ENCODE results near the gene SNAPC5. TPM values are rescaled to one million over a fixed set of nuclear protein-coding genes. Genes with fewer than 3 reads are reported as not detected.

SNAPC5 gene
- polyA plus RNA-seq, 1 donor (not counting 4 experiments of a cell fraction or from before 2014, with no cell fraction given), result 16.1 TPM

- Histone ChIP-seq H3K27ac (ENCODE audit: control insufficient read depth, insufficient read depth, low read length) (peak overlapping the region; percentile 71), H3K4me3 (ENCODE audit: control insufficient read depth in 2 of 3, extremely low read depth in 1 of 3, insufficient read depth in 2 of 3, low read depth in 1 of 3, low read length in 3 of 3) (no peak overlapping the region), H3K9ac (ENCODE audit: control insufficient read depth, extremely low read depth, insufficient read depth, low read length) (no peak overlapping the region), H3K4me2 (ENCODE audit: control insufficient read depth, extremely low read depth, insufficient read depth, low read depth, low read length) (peak overlapping the region; percentile 69), H2AFZ (ENCODE audit: control insufficient read depth, low read length) (no peak overlapping the region), H3K4me1 (ENCODE audit: control insufficient read depth, extremely low read depth, insufficient read depth, low read length) (peaks cover 23% of the 10 kb centered on the region), H3K9me1 (ENCODE audit: control insufficient read depth, extremely low read depth, insufficient read depth, low read length) (no peaks in the 10 kb centered on the region), H3K79me2 (ENCODE audit: control insufficient read depth, insufficient read depth, low read length) (peaks cover 39% of the 10 kb centered on the region), H4K20me1 (ENCODE audit: control insufficient read depth, extremely low read depth, insufficient read depth, low read length) (peaks cover 5% of the 10 kb centered on the region), H3K36me3 (ENCODE audit: control insufficient read depth in 2 of 2, extremely low read depth in 1 of 2, insufficient read depth in 2 of 2, low read length in 2 of 2) (peaks cover 11 to 36% of the 10 kb centered on the region in 2 experiments), H3K27me3 (ENCODE audit: control insufficient read depth, extremely low read depth, insufficient read depth, low read length) (no peaks in the 10 kb centered on the region), H3K9me3 (ENCODE audit: control insufficient read depth, low read depth, low read length) (no peaks in the 10 kb centered on the region)
- TF ChIP-seq CTCF (optimal IDR thresholded peaks at IDR 0.05 in 1 of 3, IDR thresholded peaks at IDR 0.05 in 1 of 3, conservative IDR thresholded peaks at IDR 0.05 in 1 of 3; ENCODE audit: extremely low read depth in 1 of 3, insufficient read depth in 2 of 3, low read length in 3 of 3) (peak in 2 of 3 experiments; percentile 6 to 21), EZH2 (IDR thresholded peaks at IDR 0.05; ENCODE audit: low read length) (no peak)
- dilution Hi-C loops (cut with MboI; ENCODE audit: extremely low pct_ligation_motif_present, low sequenced_read_pairs), result no loop called here
- peak; percentile 84 for FAIRE-seq
- no peak for DNase-seq (ENCODE audit: low read depth, low spot score)
These were observed 16.3 kb downstream of the SNAPC5 start for GRCh38 chr15:66481107-66481856.

GRCh38 chr15:66480267-66480666, 17.3 kb downstream of the SNAPC5 start:
- H3K4me2 ChIP-seq (ENCODE audit: control insufficient read depth, extremely low read depth, insufficient read depth, low read depth, low read length), result no peak overlapping the region
- TF ChIP-seq EZH2 (IDR thresholded peaks at IDR 0.05; ENCODE audit: low read length), result no peak
- no peak for TF ChIP-seq CTCF (optimal IDR thresholded peaks at IDR 0.05 in 1 of 3, IDR thresholded peaks at IDR 0.05 in 1 of 3, conservative IDR thresholded peaks at IDR 0.05 in 1 of 3; ENCODE audit: extremely low read depth in 1 of 3, insufficient read depth in 2 of 3, low read length in 3 of 3)
- no peak overlapping the region for H2AFZ ChIP-seq (ENCODE audit: control insufficient read depth, low read length)
- FAIRE-seq (no peak), DNase-seq (ENCODE audit: low read depth, low spot score) (no peak)
- no peaks in the 10 kb centered on the region for H3K27me3 ChIP-seq (ENCODE audit: control insufficient read depth, extremely low read depth, insufficient read depth, low read length)
- H3K36me3 ChIP-seq (ENCODE audit: control insufficient read depth in 2 of 2, extremely low read depth in 1 of 2, insufficient read depth in 2 of 2, low read length in 2 of 2), result peaks cover 11 to 36% of the 10 kb centered on the region in 2 experiments
- H3K9me3 ChIP-seq (ENCODE audit: control insufficient read depth, low read depth, low read length), result no peaks in the 10 kb centered on the region
- H3K9ac ChIP-seq (ENCODE audit: control insufficient read depth, extremely low read depth, insufficient read depth, low read length), result no peak overlapping the region
- no peak overlapping the region for H3K4me3 ChIP-seq (ENCODE audit: control insufficient read depth in 2 of 3, extremely low read depth in 1 of 3, insufficient read depth in 2 of 3, low read depth in 1 of 3, low read length in 3 of 3)
- H3K9me1 ChIP-seq (ENCODE audit: control insufficient read depth, extremely low read depth, insufficient read depth, low read length), result no peaks in the 10 kb centered on the region
- H3K79me2 ChIP-seq (ENCODE audit: control insufficient read depth, insufficient read depth, low read length), result peaks cover 45% of the 10 kb centered on the region
- H3K27ac ChIP-seq (ENCODE audit: control insufficient read depth, insufficient read depth, low read length), result peak overlapping the region; percentile 71
- H4K20me1 ChIP-seq (ENCODE audit: control insufficient read depth, extremely low read depth, insufficient read depth, low read length), result peaks cover 5% of the 10 kb centered on the region
- dilution Hi-C loops (cut with MboI; ENCODE audit: extremely low pct_ligation_motif_present, low sequenced_read_pairs), result no loop called here
- peaks cover 23% of the 10 kb centered on the region for H3K4me1 ChIP-seq (ENCODE audit: control insufficient read depth, extremely low read depth, insufficient read depth, low read length)
